Measurements from ENCODE around the gene SRSF2.
"Not testable (repeated sequence)": the region's sequence is repeated elsewhere in the genome, so short reads cannot be mapped to it uniquely, and the experiment has no call there.

SRSF2 gene

DNA sequence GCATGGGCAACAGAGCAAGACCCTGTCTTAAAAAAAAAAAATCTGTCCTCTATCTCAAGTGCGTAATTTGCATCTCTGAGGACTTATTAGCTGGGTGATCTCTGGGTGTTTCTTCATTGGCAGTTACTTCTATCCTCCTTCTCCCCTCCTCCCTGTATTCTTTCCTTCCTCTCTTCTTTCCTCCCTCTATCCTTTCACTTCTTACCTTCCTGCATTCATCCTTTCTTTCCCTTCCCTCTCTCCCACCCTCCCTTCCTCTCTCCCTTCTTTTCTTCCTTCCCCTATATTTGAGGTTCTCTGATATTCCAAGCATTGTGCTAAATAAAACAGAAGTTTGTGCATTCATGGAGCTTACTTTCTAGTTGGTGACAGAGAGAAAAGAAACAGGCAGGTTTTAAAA, 11.5 kb upstream of the SRSF2 start:
- Histone ChIP-seq H3K4me2 (ENCODE audit: low read depth, low read length, poor library complexity, severe bottlenecking) (no peak overlapping the region), H3K4me3 (ENCODE audit: low read length, poor library complexity, severe bottlenecking) (no peak overlapping the region), H2AFZ (ENCODE audit: low read length) (no peak overlapping the region), H4K20me1 (ENCODE audit: insufficient read depth, low read length, poor library complexity, severe bottlenecking) (no peaks in the 10 kb centered on the region), H3K4me1 (ENCODE audit: insufficient read depth, low read length, poor library complexity, severe bottlenecking) (no peaks in the 10 kb centered on the region), H3K9me2 (replicated peaks; ENCODE audit: low read depth, low read length) (no peaks in the 10 kb centered on the region), H3K79me2 (ENCODE audit: insufficient read depth, low read length) (no peaks in the 10 kb centered on the region), H3F3A (ENCODE audit: low read depth) (no peaks in the 10 kb centered on the region), H3K36me3 (ENCODE audit: insufficient read depth, low read length) (peaks cover 23% of the 10 kb centered on the region; the same call in 1 of the 2 replicates), H3K27me3 (ENCODE audit: insufficient read depth, low read length, poor library complexity, severe bottlenecking) (no peaks in the 10 kb centered on the region), H3K9me3 (ENCODE audit: insufficient read depth, low read depth, low read length) (no peaks in the 10 kb centered on the region), H3K9ac (ENCODE audit: low read depth, low read length, poor library complexity, severe bottlenecking) (no peak overlapping the region)
- TF ChIP-seq EZH2phosphoT487 (IDR thresholded peaks at IDR 0.05; ENCODE audit: borderline replicate concordance) = no peak
- TF ChIP-seq CTCF (conservative IDR thresholded peaks at IDR 0.05; ENCODE audit: low read length) = no peak

DNA sequence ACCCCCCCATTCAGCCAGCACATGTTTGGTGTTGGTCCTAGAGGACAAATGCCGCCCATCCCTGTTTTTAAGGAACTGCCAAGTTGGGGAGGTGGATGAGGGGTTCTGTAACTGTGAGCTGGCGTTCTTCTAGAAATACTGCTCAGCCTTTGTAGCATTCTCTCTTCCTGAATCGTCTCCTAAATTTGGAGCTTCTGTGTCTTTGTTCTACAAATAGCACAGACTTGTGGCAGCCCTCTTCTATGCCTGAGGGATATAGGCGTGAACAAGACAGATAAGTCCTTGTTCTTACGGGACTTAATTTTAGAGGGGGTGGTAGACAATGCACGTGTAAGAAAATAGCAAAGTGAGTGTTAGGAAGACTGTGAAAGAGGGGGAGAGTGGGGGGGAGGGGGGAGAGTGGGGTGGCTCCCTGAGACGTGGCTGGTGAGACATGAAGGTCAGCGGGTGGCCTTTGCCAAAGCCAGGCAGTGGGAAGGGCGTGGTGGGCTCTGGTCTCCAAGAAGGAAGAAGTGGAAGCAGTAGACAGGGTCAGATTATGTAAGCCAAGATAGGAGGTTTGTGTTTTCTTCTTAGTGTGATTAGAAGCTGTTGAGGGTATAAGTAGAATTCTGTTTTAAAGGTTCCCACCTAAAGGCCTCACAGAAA, 10.7 kb upstream of the SRSF2 start:
- Histone ChIP-seq H3K36me3 (ENCODE audit: insufficient read depth, low read length) (peaks cover 24% of the 10 kb centered on the region; the same call in 1 of the 2 replicates), H2AFZ (ENCODE audit: low read length) (no peak overlapping the region), H3K4me3 (ENCODE audit: low read length, poor library complexity, severe bottlenecking) (no peak overlapping the region), H3K27me3 (ENCODE audit: insufficient read depth, low read length, poor library complexity, severe bottlenecking) (no peaks in the 10 kb centered on the region), H3F3A (ENCODE audit: low read depth) (no peaks in the 10 kb centered on the region), H3K9me2 (replicated peaks; ENCODE audit: low read depth, low read length) (no peaks in the 10 kb centered on the region), H3K4me1 (ENCODE audit: insufficient read depth, low read length, poor library complexity, severe bottlenecking) (no peaks in the 10 kb centered on the region), H3K79me2 (ENCODE audit: insufficient read depth, low read length) (no peaks in the 10 kb centered on the region), H4K20me1 (ENCODE audit: insufficient read depth, low read length, poor library complexity, severe bottlenecking) (no peaks in the 10 kb centered on the region), H3K9me3 (ENCODE audit: insufficient read depth, low read depth, low read length) (no peaks in the 10 kb centered on the region), H3K9ac (ENCODE audit: low read depth, low read length, poor library complexity, severe bottlenecking) (no peak overlapping the region), H3K4me2 (ENCODE audit: low read depth, low read length, poor library complexity, severe bottlenecking) (no peak overlapping the region)
- no peak for TF ChIP-seq EZH2phosphoT487 (IDR thresholded peaks at IDR 0.05; ENCODE audit: borderline replicate concordance)
- no peak for TF ChIP-seq CTCF (conservative IDR thresholded peaks at IDR 0.05; ENCODE audit: low read length)

DNA sequence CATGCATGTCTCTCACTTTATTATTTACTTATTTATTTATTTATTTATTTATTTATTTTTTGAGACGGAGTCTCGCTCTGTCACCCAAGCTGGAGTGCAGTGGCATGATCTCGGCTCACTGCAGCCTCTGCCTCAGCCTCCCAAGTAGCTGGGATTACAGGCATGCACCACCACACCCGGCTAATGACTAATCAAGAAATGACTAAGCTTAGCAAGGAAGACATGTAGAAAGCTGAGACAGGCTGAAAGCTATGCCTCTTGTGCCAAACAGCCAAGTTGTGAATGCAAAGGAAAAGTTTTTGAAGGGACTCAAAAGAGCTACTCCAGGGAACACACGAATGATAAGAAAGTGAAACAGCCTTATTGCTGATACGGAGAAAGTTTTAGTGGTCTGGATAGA, 8.7 kb upstream of the SRSF2 start:
- not testable (repeated sequence) for H2AFZ ChIP-seq (ENCODE audit: low read length); H3F3A ChIP-seq (ENCODE audit: low read depth); H3K9me2 ChIP-seq (replicated peaks; ENCODE audit: low read depth, low read length); H3K9me3 ChIP-seq (ENCODE audit: insufficient read depth, low read depth, low read length); H3K4me1 ChIP-seq (ENCODE audit: insufficient read depth, low read length, poor library complexity, severe bottlenecking); H3K79me2 ChIP-seq (ENCODE audit: insufficient read depth, low read length); H3K9ac ChIP-seq (ENCODE audit: low read depth, low read length, poor library complexity, severe bottlenecking); H3K4me2 ChIP-seq (ENCODE audit: low read depth, low read length, poor library complexity, severe bottlenecking); H3K4me3 ChIP-seq (ENCODE audit: low read length, poor library complexity, severe bottlenecking); H3K27me3 ChIP-seq (ENCODE audit: insufficient read depth, low read length, poor library complexity, severe bottlenecking); H4K20me1 ChIP-seq (ENCODE audit: insufficient read depth, low read length, poor library complexity, severe bottlenecking)
- H3K36me3 ChIP-seq (ENCODE audit: insufficient read depth, low read length) = peaks cover 26% of the 10 kb centered on the region; the same call in 1 of the 2 replicates

DNA sequence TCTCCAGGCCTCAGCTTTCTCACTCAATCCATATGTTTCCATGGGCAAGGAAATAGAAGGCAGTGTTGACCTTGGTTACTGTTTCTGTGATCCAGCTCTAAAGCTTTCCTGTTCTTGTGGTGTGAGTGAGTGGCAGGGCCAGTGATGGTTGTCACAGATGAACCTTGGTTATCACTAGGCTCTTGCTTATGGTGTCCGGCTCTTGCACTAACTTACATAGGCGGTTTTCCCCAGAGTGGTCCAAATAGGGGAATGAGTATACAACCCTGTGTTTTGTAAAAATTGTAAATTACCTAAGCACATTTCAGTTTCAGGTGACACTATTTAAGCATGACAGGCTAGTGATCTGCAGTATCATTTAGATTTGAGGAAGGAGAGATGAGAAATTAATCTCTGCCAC, 7.6 kb upstream of the SRSF2 start:
- peaks cover 26% of the 10 kb centered on the region; the same call in 1 of the 2 replicates for H3K36me3 ChIP-seq (ENCODE audit: insufficient read depth, low read length)
- peaks cover 13% of the 10 kb centered on the region for H3K4me1 ChIP-seq (ENCODE audit: insufficient read depth, low read length, poor library complexity, severe bottlenecking)
- H3K27me3 ChIP-seq (ENCODE audit: insufficient read depth, low read length, poor library complexity, severe bottlenecking) = no peaks in the 10 kb centered on the region
- TF ChIP-seq EZH2phosphoT487 (IDR thresholded peaks at IDR 0.05; ENCODE audit: borderline replicate concordance) = no peak
- TF ChIP-seq CTCF (conservative IDR thresholded peaks at IDR 0.05; ENCODE audit: low read length) = no peak
- no peaks in the 10 kb centered on the region for H3K9me3 ChIP-seq (ENCODE audit: insufficient read depth, low read depth, low read length)
- H3F3A ChIP-seq (ENCODE audit: low read depth) = no peaks in the 10 kb centered on the region
- H3K4me2 ChIP-seq (ENCODE audit: low read depth, low read length, poor library complexity, severe bottlenecking) = no peak overlapping the region
- no peak overlapping the region for H3K4me3 ChIP-seq (ENCODE audit: low read length, poor library complexity, severe bottlenecking)
- H3K9me2 ChIP-seq (replicated peaks; ENCODE audit: low read depth, low read length) = no peaks in the 10 kb centered on the region
- no peak overlapping the region for H2AFZ ChIP-seq (ENCODE audit: low read length)
- H4K20me1 ChIP-seq (ENCODE audit: insufficient read depth, low read length, poor library complexity, severe bottlenecking) = no peaks in the 10 kb centered on the region
- peaks cover 15% of the 10 kb centered on the region; the same call in 1 of the 2 replicates for H3K79me2 ChIP-seq (ENCODE audit: insufficient read depth, low read length)
- H3K9ac ChIP-seq (ENCODE audit: low read depth, low read length, poor library complexity, severe bottlenecking) = no peak overlapping the region
